ENCODE results near the gene SYPL1.
A peak's percentile ranks its signal among the peaks of the same experiment; 100 is the strongest.

Gene SYPL1

DNA sequence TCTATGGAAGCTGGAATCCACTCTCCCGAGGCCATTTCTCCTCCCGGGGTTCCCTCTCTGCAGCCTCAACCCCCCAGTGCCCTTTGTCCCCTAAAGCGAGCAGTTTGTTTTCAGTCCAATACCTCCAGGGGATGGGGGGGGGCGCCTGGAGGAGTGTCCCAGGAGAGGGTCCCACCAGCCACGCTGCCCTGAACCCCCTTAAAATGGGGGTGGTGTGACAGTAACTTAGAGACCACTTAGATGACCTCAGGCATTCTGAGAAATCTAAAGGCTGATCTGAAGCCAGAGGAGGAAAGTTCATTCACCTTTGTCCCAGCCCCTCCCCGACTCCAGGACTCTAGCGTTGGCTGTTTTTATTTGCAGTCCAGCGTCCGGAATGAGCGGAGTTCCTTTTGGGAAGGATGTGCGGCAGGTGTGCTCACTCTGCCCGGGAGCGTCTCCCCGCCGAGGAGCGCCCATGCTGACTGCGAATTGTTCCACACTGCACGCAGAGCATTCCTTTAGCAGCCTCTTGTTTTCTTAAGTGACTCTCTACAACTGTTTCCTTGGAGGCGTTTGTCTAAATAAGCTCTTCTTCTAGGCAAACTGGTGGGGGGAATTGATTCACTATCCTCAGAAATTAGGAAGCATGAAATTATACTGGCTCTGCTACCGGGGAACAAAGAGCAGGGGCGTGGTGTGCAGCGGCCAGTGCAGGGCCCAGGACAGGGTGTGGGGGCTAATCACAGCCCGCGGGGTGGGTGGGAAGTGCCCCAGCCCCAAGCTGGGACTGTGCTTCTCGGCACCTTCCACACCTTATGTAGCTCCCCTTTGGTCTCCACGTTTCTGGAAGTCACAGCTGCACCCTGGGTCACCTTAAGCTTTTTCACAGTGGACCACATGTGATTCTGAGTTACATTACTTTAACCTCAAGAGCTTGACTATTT lies 46.3 kb downstream of the SYPL1 start:
- H3K4me3 ChIP-seq (ENCODE audit: low read depth, low read length): peak overlapping the region; percentile 17
- DNase-seq (ENCODE audit: low read depth): no peak
- in situ Hi-C loops (cut with HindIII; ENCODE audit: low sequenced_read_pairs): loop anchor here (25.0 kb wide), 1 partner anchor 421 kb away; no protein-coding TSS in a partner anchor
- TF ChIP-seq, protein P1, sequence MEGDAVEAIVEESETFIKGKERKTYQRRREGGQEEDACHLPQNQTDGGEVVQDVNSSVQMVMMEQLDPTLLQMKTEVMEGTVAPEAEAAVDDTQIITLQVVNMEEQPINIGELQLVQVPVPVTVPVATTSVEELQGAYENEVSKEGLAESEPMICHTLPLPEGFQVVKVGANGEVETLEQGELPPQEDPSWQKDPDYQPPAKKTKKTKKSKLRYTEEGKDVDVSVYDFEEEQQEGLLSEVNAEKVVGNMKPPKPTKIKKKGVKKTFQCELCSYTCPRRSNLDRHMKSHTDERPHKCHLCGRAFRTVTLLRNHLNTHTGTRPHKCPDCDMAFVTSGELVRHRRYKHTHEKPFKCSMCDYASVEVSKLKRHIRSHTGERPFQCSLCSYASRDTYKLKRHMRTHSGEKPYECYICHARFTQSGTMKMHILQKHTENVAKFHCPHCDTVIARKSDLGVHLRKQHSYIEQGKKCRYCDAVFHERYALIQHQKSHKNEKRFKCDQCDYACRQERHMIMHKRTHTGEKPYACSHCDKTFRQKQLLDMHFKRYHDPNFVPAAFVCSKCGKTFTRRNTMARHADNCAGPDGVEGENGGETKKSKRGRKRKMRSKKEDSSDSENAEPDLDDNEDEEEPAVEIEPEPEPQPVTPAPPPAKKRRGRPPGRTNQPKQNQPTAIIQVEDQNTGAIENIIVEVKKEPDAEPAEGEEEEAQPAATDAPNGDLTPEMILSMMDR (IDR thresholded peaks at IDR 0.05; ENCODE audit: low read depth, low read length, missing control alignments): no peak

DNA sequence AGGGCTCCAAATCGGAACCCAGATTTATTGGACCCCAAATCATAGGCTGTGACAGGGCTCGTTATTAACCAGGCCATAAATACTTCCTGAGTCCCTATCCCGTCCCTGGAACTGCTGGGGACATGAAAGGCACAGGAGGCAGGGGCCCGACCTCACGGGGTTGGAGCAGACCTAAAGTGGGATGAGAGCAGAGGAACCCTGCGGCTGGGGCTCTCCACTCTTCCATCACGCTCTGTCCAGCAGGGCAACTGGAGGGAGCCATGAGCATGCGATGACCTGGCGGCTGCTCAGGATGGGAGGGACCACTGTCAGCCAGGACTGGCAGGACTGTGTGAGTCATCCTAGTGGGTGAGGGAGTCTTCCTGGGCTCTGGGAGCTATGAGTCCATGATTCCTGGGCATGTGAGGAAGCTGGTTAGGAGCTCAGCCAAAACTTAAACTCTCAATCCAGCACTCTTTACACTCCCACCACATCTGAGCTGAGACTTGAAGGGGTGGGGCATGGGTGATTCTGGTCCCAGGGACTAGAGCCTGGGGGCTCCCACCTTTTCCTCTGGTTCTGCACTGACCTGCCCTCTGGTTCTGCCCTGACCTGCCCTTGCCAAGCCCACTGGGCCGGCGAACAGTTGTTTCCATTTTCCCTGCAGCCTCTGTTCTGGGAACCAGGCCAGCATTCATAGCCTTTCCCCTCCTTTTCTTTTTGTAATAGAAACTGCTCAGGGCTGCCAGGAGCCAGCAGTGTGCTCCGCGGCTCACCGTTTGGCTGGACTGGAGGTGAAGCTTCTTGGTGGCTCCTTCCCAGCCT lies 47.1 kb downstream of the SYPL1 start:
- in situ Hi-C loops (cut with HindIII; ENCODE audit: low sequenced_read_pairs): loop anchor here (25.0 kb wide), 1 partner anchor 422 kb away; no protein-coding TSS in a partner anchor
- DNase-seq (ENCODE audit: low read depth): peak; percentile 87
- H3K4me3 ChIP-seq (ENCODE audit: low read depth, low read length): peak overlapping the region; percentile 17
- TF ChIP-seq, protein P1 (IDR thresholded peaks at IDR 0.05; ENCODE audit: low read depth, low read length, missing control alignments): no peak

DNA sequence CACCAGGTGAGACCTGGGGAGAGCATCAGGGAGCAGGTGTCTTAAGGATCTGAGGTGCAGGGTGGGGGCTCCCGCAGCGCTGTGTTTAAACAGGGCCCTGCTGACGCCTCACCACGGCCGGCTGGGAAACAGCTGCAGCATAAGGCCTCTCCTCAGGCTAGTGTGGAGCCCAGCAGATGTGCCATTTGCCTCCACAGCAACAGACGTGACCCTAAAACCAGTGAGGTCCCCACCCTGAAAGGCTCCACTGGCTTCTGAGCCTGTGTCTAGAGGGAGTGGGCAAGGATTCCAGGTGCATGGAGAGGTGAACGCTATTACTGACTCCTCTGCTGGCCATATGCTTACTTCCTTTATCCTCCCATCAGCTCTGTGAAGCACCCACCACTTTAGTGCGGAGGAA lies 47.8 kb downstream of the SYPL1 start:
- TF ChIP-seq, protein P1 (IDR thresholded peaks at IDR 0.05; ENCODE audit: low read depth, low read length, missing control alignments): no peak
- in situ Hi-C loops (cut with HindIII; ENCODE audit: low sequenced_read_pairs): loop anchor here (25.0 kb wide), 1 partner anchor 423 kb away; no protein-coding TSS in a partner anchor
- DNase-seq (ENCODE audit: low read depth): no peak
- no peak overlapping the region for H3K4me3 ChIP-seq (ENCODE audit: low read depth, low read length)

DNA sequence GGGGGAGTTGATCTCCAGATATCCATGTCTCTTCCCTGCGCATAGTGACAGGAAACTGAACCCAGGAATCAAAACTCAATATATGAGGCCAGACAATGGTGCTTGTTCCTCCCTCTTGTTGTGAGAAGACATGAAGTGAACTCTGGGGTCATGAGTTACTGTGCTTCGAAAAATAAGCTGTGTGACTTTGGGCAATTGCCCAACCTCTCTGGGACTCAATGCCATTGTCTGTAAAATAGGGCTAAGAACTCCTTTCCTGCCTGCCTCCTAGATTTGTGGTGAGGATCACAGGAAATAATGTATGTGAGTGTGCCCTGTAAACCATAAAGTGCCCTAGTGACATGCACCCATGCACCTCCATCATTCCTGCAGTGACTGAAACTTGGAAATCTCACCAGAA lies 48.4 kb downstream of the SYPL1 start:
- no peak overlapping the region for H3K4me3 ChIP-seq (ENCODE audit: low read depth, low read length)
- TF ChIP-seq, protein P1 (IDR thresholded peaks at IDR 0.05; ENCODE audit: low read depth, low read length, missing control alignments): no peak
- no peak for DNase-seq (ENCODE audit: low read depth)
- in situ Hi-C loops (cut with HindIII; ENCODE audit: low sequenced_read_pairs): loop anchor here (25.0 kb wide), 1 partner anchor 424 kb away; no protein-coding TSS in a partner anchor

DNA sequence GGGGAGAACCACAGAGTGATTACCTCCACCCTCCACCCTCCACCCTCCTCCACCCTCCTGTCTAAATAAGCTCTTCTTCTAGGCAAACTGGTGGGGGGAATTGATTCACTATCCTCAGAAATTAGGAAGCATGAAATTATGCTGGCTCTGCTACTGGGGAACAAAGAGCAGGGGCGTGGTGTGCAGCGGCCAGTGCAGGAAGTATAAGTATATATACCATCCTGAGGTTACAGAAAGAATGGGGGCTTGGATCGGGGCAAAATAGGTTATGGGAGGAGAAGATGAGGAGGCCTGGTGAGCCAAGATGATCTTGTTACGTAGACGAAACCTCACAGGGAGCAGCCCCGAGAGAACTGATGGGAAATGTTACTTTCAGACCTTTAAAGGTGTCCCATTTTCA lies 49.1 kb downstream of the SYPL1 start:
- no peak for DNase-seq (ENCODE audit: low read depth)
- TF ChIP-seq, protein P1 (IDR thresholded peaks at IDR 0.05; ENCODE audit: low read depth, low read length, missing control alignments): no peak
- in situ Hi-C loops (cut with HindIII; ENCODE audit: low sequenced_read_pairs): loop anchor here (25.0 kb wide), 1 partner anchor 424 kb away; no protein-coding TSS in a partner anchor
- no peak overlapping the region for H3K4me3 ChIP-seq (ENCODE audit: low read depth, low read length)

DNA sequence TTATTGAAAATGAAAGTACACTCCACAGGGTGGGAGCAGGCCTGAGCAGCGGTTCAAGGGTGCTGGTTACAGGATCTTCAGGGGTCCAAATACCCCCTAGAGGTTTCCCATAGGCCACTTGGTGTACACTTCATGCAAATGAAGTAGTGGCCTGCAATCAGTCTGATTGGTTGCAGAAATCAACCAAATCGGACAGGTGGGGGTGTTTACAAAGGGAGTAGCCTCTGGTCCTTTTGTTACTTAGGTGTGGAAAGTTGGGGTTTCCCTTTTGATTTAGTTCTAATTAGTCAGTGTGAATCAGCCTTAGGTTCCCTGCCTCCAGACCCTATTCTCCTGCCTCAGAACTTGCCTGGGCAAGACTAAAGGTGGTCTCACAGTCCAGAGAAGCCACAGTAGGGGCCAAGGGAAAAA lies 49.6 kb downstream of the SYPL1 start:
- no peak overlapping the region for H3K4me3 ChIP-seq (ENCODE audit: low read depth, low read length)
- in situ Hi-C loops (cut with HindIII; ENCODE audit: low sequenced_read_pairs): loop anchor here (25.0 kb wide), 1 partner anchor 425 kb away; no protein-coding TSS in a partner anchor
- DNase-seq (ENCODE audit: low read depth): no peak
- TF ChIP-seq, protein P1 (IDR thresholded peaks at IDR 0.05; ENCODE audit: low read depth, low read length, missing control alignments): no peak

Measured in astrocyte of the cerebellum (primary cell).